ENCODE data around the gene PSMB3. TPM values are rescaled to one million over a fixed set of nuclear protein-coding genes. Genes with fewer than 3 reads are reported as not detected.
A peak's percentile ranks its signal among the peaks of the same experiment; 100 is the strongest.

Gene PSMB3
- total RNA-seq, 3 donors from 2014 or later (not counting 1 experiment from before 2014, with no cell fraction given), result 102 to 129 (median 118) TPM

DNA sequence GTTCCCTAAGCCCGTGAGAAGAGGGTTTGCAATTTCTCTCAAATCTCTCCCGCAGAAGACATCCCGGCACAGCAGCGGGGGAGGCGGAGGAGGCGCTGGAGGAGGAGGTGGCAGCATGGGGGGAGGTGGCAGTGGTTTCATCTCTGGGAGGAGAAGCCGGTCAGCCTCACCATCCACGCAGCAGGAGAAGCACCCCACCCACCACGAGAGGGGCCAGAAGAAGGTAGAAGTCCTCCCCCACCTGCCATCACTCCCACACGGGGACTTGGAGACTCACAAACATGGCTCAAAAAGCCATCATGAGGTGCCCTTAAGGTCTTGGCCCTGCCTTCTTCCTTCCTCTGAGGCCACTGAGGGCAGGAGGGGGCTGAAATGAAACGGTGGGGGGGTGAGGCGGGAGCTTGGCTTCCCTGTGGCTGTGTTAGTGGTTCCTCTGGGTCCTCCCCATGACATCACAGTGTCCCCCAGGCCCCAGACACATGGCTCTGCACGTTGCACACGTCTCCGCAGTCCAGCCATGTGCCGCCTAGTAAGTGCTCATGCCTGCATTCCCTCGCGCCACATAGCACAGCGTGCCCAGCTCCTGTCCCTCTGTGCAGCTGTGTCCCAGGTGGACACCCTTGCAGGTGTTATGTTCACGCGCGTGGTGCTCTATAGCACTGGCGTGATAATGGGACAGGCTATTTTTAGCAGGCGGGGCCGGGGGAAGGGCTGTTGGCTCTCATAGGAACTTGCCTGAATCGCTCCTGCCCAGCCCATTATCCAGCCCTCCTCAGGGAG is 40.6 kb upstream of the PSMB3 start:
- intact Hi-C loops (cut with micrococcal nuclease), result no loop called here
- peaks cover 47% of the 10 kb centered on the region for H3K4me1 ChIP-seq (ENCODE audit: control insufficient read depth, insufficient read depth, low read length)
- TF ChIP-seq, protein P1, sequence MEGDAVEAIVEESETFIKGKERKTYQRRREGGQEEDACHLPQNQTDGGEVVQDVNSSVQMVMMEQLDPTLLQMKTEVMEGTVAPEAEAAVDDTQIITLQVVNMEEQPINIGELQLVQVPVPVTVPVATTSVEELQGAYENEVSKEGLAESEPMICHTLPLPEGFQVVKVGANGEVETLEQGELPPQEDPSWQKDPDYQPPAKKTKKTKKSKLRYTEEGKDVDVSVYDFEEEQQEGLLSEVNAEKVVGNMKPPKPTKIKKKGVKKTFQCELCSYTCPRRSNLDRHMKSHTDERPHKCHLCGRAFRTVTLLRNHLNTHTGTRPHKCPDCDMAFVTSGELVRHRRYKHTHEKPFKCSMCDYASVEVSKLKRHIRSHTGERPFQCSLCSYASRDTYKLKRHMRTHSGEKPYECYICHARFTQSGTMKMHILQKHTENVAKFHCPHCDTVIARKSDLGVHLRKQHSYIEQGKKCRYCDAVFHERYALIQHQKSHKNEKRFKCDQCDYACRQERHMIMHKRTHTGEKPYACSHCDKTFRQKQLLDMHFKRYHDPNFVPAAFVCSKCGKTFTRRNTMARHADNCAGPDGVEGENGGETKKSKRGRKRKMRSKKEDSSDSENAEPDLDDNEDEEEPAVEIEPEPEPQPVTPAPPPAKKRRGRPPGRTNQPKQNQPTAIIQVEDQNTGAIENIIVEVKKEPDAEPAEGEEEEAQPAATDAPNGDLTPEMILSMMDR (IDR thresholded peaks at IDR 0.05), result no peak

DNA sequence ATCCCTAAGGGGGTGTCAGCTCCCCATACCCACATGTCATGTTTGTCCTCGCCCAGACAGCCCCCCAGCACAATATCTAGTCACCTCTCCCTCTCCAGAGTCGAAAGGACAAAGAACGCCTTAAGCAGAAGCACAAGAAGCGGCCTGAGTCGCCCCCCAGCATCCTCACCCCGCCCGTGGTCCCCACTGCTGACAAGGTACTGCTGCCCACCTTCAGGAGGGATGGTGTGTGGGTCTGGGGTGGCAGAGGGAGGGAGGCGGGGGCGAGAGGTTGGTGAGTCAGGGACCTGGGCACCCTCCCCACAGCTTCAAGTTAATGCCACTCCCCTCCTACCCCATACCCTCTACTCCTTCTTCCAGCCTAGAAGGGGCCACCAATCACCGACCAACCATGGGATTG is 39.9 kb upstream of the PSMB3 start:
- Histone ChIP-seq H3K27me3 (ENCODE audit: control insufficient read depth, insufficient read depth, low read length) (no peaks in the 10 kb centered on the region), H3K4me3 (ENCODE audit: low read length) (no peak overlapping the region), H3K9me3 (ENCODE audit: control insufficient read depth, insufficient read depth, low read length) (no peaks in the 10 kb centered on the region), H3K36me3 (ENCODE audit: control insufficient read depth, insufficient read depth, low read length) (peaks cover 93% of the 10 kb centered on the region), H3K27ac (ENCODE audit: low read length) (no peak overlapping the region), H3K4me1 (ENCODE audit: control insufficient read depth, insufficient read depth, low read length) (peaks cover 41% of the 10 kb centered on the region)
- Mint-ChIP-seq H3K36me3 (peaks cover 8% of the 10 kb centered on the region), H3K4me3 (no peak overlapping the region), H3K27me3 (ENCODE audit: low read depth in 2 of 2) (no peaks in the 10 kb centered on the region), H3K9me3 (no peaks in the 10 kb centered on the region), H3K4me1 (peaks cover 43 to 64% of the 10 kb centered on the region in 2 donors), H3K27ac (peak overlapping the region; percentile 73)
- DNase-seq, result no peak
- 94% methylated on average over 8 of the region's 10 CpGs for WGBS (ENCODE audit: insufficient coverage)
- intact Hi-C loops (cut with micrococcal nuclease), result no loop called here
- ATAC-seq, result no peak
- TF ChIP-seq, protein P1 (IDR thresholded peaks at IDR 0.05), result no peak

More for the DNA sequence above, 40.6 kb upstream of the PSMB3 start:
- H3K36me3 ChIP-seq (ENCODE audit: control insufficient read depth, insufficient read depth, low read length), result peaks cover 89% of the 10 kb centered on the region
- H3K36me3 Mint-ChIP-seq, result peaks cover 8% of the 10 kb centered on the region
- H3K4me1 Mint-ChIP-seq, result peaks cover 50 to 68% of the 10 kb centered on the region in 2 donors
- ATAC-seq (peak; percentile 45 to 74 (median 73)), DNase-seq (no peak)
- peak overlapping the region; percentile 73 for H3K27ac Mint-ChIP-seq
- no peaks in the 10 kb centered on the region for H3K27me3 ChIP-seq (ENCODE audit: control insufficient read depth, insufficient read depth, low read length)
- H3K9me3 ChIP-seq (ENCODE audit: control insufficient read depth, insufficient read depth, low read length), result no peaks in the 10 kb centered on the region
- peak overlapping the region; percentile 45 for H3K4me3 Mint-ChIP-seq
- 68% methylated on average over 25 of the region's 26 CpGs for WGBS (ENCODE audit: insufficient coverage)
- H3K4me3 ChIP-seq (ENCODE audit: low read length), result no peak overlapping the region
- no peaks in the 10 kb centered on the region for H3K9me3 Mint-ChIP-seq
- H3K27ac ChIP-seq (ENCODE audit: low read length), result no peak overlapping the region
- no peaks in the 10 kb centered on the region for H3K27me3 Mint-ChIP-seq (ENCODE audit: low read depth in 2 of 2)

DNA sequence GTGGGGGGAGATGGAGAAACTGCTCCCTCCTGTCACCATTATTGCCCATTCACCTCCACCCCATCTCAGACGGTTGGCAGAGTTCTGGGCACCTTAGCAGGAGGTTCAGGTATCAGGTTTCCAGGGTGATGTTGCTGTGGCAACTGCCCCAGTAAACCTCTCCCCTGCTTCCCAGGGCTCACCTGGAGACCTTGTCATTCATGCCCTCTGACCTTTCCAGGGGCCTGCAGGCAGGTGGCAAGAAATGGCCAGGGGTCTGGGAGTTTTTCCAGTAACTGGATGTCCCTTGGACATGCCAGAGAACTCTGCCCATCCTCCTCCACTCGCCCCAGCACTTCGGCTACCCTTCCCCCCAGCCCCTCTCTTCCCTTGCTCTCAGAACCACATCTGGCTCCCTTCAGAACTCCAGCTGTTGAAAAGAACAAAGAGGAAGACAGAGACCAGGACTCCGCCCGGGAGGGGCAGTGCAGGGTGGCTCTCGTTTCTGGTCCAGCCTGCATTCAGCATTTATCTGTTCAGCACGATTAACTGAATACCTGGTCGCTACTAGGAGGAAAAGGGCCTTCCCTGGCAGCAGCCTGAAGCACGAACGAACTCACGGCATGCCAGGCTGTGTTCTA is 39.0 kb upstream of the PSMB3 start:
- intact Hi-C loops (cut with micrococcal nuclease), result no loop called here
- H3K36me3 Mint-ChIP-seq, result peaks cover 8% of the 10 kb centered on the region
- TF ChIP-seq, protein P1 (IDR thresholded peaks at IDR 0.05), result no peak
- peak overlapping the region in 1 of 2 donors; percentile 45 for H3K27ac Mint-ChIP-seq
- Histone ChIP-seq H3K36me3 (ENCODE audit: control insufficient read depth, insufficient read depth, low read length) (peaks cover 91% of the 10 kb centered on the region), H3K4me3 (ENCODE audit: low read length) (no peak overlapping the region), H3K27ac (ENCODE audit: low read length) (no peak overlapping the region), H3K27me3 (ENCODE audit: control insufficient read depth, insufficient read depth, low read length) (no peaks in the 10 kb centered on the region), H3K9me3 (ENCODE audit: control insufficient read depth, insufficient read depth, low read length) (no peaks in the 10 kb centered on the region), H3K4me1 (ENCODE audit: control insufficient read depth, insufficient read depth, low read length) (peaks cover 35% of the 10 kb centered on the region)
- no peaks in the 10 kb centered on the region for H3K9me3 Mint-ChIP-seq
- H3K4me3 Mint-ChIP-seq, result no peak overlapping the region
- H3K27me3 Mint-ChIP-seq (ENCODE audit: low read depth in 2 of 2), result no peaks in the 10 kb centered on the region
- ATAC-seq (no peak), DNase-seq (no peak)
- peaks cover 38 to 55% of the 10 kb centered on the region in 2 donors for H3K4me1 Mint-ChIP-seq
- WGBS (ENCODE audit: insufficient coverage), result 90% methylated on average over 10 of the region's 11 CpGs

Data from natural killer cell (primary cell).